ENCODE data around the gene GJB4.
"Not testable (repeated sequence)": the region's sequence is repeated elsewhere in the genome, so short reads cannot be mapped to it uniquely, and the experiment has no call there.

GJB4 gene

DNA sequence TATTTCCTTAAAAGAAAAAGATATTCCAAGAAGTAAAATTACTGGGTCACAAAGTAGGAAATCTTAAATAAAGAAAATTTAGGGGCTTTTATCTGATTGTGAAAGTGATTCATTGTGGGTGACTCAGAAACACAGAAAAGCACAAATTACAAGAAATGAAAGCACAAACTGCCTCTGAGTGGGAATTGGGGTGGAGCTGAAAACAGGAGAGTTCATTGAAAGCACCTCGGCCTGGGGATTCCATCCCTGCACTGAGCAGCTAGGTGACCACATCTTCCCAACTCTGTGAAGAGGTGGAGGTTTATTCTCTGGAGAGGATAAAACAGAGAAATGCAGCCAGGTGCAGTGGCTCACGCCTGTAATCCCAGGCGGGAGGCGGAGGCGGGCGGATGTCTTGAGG is 40.7 kb downstream of the GJB4 start:
- DNase-seq (ENCODE audit: low spot score): no peak

DNA sequence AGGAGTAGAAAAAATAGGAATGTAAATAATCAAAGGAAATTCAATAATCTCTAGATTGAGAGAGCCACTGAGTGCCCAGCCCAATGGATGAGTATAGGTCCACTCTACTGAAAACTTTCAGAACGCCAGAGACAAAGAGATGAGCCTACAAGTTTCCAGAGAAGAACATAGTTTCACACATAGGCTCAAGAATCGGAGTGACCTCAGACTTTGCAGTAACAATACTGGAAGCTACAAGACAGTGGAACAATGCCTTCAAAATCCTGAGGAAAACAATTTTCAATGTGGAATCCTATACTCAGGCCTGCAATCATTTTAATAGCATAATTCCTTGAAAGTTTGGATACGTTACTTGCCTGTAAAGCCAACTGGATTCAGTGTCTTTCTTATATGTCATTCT is 44.2 kb downstream of the GJB4 start:
- DNase-seq (ENCODE audit: low spot score): no peak

DNA sequence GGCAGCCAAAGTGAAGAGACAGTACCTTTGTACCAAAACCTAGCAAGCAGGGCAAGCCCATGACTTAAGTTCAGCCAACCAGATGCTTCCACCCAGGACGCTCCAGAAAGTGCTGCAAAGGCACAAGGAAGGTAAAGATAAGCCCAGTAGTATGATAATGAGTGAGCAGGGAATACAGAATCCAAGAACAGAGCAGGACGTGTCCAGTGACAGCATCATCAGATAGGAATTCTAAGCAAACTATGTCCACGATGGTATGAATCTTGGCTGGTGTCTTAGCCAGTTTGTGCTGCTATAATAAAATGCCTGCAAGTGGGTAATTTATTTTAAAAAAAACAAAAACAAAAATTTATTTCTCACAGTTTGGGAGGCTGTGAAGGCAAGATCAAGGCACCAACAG is 46.9 kb downstream of the GJB4 start:
- DNase-seq (ENCODE audit: low spot score): no peak

DNA sequence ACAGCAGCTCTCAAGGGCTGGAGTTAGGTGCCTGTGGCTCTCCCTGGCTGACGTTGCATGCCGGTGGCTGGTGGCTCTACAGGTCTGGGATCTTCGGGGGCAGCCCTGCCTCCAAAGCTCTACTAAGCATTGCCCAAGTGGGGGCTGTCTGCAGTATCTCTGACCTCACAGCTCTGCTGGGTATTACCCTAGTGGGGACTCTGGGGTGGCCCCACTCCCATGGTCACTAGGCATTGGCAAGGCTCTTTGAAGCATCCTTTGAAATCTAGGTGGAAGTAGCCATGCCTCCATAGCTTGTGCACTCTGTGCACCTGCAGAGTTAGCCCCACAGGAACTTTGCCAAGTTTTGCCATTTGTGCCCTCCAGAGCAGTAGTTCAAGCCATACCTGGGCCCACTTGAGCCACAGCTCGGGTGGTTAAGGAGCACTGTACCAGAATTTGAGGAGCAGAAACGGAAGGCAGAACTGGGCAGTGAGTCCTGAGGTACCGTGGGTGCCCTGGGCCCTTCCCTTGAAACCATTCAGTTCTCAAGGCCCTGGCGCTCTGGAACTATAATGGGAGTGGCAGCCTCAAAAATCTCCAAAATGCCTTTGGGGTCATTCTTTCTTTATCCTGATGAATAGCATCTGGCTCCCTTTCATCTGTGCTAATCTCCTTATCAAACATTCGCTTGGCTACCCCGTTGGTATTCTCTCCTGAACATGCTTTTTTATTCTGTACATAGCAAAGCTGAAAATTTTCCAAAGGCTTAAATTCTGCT is 48.7 kb downstream of the GJB4 start:
- no peak for DNase-seq (ENCODE audit: low spot score)

DNA sequence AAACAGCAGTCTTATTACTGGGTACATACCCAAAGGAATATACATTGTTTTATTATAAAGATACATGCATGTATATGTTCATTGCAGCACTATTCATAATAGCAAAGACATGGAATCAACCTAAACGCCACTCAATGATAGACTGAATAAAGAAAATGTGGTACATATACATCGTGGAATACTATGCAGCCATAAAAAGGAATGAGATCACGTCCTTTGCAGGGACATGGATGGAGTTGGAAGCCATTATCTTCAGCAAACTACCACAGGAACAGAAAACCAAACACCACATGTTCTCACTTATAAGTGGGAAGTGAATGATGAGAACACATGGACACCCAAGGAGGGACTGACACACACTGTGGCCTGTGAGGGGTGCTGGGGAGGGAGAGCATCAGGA is 51.2 kb downstream of the GJB4 start:
- DNase-seq (ENCODE audit: low spot score): not testable (repeated sequence)

All from pons (tissue), 1 donor.